Measurements from ENCODE around the gene MVP. TPM values are rescaled to one million over a fixed set of nuclear protein-coding genes. Genes with fewer than 3 reads are reported as not detected.
A peak's percentile ranks its signal among the peaks of the same experiment; 100 is the strongest.

The MVP gene
- total RNA-seq, 1 donor from 2014 or later, result 54.0 TPM

DNA sequence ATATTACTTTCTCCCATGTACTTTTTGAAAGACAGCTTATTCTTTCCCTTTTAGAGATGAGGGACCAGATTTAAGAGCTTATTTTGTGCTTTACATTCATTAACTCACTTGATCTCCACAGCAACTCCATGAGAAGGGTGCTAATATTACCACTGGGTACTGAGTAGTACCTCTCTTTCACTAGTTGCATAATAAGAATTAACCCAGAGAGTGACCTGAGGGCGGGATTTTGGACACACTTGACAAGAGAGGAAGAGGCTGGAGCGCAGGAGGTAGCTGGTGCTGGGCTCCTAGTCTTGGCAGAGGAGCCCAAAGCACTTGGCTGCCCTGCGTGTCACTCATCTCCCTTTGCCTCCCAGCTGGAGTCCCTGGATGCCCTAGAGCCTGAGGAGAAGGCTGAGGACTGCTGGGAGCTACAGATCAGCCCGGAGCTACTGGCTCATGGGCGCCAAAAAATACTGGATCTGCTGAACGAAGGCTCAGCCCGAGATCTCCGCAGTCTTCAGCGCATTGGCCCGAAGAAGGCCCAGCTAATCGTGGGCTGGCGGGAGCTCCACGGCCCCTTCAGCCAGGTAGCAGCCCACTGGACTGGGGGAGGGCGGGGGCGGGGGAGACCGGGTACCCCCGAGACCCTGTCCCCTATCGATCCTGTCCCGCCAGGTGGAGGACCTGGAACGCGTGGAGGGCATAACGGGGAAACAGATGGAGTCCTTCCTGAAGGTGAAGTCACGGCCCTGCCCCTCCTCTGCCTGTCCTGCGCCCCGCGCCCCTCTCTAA lies 15.6 kb upstream of the MVP start:
- DNase-seq, result peak; percentile 40

DNA sequence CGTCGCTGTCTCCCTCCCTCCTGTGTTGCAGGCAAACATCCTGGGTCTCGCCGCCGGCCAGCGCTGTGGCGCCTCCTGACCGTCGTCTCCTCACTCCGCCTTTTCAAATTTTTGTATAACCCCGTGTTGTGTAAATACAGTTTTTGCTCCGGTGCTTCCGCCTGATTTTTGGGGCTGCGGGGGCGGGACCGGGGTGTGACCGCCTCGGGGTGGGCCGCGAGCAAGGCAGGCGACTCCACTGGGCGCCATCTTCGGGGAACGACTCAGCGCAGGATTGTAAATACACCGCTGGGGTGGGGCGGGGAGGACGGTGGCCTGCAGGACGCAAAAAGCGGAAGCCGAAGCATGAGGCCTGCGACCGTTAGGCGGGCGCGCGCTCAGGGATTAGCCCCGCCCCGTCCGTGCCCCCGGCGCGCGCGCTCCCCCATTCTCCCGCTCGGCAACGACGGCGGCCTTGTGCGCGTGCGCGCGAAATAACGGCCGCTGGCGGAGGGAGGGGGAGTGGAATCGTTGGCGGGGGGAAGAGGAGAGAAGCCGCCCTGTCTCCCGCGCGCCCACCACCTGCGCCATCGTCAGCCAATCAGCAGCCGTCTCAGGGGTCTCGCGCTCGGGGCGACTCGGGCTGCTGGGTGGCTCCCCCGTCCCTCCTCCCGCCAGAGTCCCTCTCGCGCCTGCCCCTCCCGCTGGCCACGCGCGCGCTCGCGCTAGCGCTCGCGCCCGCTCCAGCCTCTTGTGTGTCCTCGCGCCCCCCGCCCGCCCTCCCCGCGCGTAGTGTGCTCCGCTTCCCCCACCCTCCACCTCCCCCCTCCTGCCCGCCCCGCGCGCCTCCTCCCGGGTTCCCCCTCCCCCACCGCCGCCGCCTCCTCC lies 14.8 kb upstream of the MVP start:
- DNase-seq, result peak; percentile 99

DNA sequence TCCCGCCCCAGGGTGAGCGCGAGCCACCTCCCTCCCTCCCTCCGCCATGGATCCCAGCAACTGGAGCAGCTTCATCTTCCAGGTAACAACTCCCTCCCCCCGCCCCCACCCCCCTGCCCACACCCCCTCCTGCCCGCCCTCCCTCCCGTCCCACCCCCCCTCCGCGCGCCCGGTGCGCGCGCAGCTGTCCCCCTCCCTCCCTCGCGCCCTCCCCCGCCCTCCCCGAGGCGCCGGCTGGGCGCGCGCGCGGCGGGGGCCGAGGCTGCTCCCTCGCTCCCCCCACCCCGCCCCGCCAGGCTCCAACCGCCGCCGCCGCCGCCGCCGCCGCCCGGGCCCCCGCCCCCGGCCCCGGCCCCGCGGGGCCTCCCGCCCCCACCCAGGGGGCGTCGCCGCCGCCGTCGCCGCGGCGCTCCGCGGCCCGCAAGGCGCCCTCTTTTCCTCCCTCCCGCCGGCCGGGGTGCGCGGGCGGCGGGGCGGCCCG lies 14.1 kb upstream of the MVP start, which contains the start of gene MAZ:
Gene MAZ (plus strand): TSS at position 431 of the 481 bp plus-strand sequence. CDS start 173 bp downstream, outside the sequence.
- DNase-seq, result no peak

DNA sequence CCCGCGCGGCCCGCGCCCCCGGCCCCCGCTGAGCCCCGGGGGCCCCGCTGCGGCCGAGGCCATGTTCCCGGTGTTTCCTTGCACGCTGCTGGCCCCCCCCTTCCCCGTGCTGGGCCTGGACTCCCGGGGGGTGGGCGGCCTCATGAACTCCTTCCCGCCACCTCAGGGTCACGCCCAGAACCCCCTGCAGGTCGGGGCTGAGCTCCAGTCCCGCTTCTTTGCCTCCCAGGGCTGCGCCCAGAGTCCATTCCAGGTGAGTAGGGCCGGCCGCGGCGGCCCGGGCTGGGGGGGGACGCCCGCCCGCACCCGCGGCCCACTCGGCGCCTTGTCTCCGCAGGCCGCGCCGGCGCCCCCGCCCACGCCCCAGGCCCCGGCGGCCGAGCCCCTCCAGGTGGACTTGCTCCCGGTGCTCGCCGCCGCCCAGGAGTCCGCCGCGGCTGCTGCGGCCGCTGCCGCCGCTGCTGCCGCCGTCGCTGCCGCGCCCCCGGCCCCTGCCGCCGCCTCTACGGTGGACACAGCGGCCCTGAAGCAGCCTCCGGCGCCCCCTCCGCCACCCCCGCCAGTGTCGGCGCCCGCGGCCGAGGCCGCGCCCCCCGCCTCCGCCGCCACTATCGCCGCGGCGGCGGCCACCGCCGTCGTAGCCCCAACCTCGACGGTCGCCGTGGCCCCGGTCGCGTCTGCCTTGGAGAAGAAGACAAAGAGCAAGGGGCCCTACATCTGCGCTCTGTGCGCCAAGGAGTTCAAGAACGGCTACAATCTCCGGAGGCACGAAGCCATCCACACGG lies 13.4 kb upstream of the MVP start:
- DNase-seq, result peak; percentile 69

GRCh38 chr16:29807426-29808218 lies 12.6 kb upstream of the MVP start:
- peak; percentile 94 for DNase-seq

DNA sequence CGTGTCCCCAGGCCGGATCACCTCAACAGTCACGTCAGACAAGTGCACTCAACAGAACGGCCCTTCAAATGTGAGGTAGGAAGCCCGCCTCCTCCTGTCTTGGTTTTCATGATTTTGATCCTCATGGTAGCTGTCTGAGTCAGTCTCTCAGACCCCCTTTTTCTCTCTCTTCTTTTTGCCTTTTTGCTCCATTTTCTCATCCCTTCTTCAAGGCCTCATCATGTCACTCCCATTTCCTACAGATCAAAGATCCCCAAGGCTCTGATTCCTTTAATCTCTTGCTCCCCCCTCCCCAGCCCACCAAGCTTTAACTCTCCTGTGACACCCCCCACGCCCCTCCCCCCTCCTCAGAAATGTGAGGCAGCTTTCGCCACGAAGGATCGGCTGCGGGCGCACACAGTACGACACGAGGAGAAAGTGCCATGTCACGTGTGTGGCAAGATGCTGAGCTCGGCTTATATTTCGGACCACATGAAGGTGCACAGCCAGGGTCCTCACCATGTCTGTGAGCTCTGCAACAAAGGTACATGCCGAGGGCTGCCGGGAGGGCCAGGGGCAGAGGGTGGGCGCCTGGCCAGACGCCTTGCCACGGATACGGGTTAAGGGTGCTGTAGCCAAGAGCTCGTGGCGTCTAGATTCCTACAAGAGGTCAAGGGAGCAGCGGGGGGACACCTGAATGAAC lies 11.9 kb upstream of the MVP start:
- no peak for DNase-seq

- DNase-seq, result no peak
Observed at GRCh38 chr16:29809031-29809747, 11.1 kb upstream of the MVP start.

GRCh38 chr16:29809850-29810698 lies 10.2 kb upstream of the MVP start:
- no peak for DNase-seq

GRCh38 chr16:29810699-29811169 lies 9.5 kb upstream of the MVP start:
- DNase-seq, result no peak

- DNase-seq, result peak; percentile 96
Observed at GRCh38 chr16:29811170-29811895, 8.9 kb upstream of the MVP start.

- peak; percentile 91 for DNase-seq
Observed at GRCh38 chr16:29811896-29812665, 8.2 kb upstream of the MVP start, which contains the start of gene PRRT2. Gene PRRT2 (plus strand): TSS chr16:29812193. CDS start chr16:29813055, 862 bp downstream.

DNA sequence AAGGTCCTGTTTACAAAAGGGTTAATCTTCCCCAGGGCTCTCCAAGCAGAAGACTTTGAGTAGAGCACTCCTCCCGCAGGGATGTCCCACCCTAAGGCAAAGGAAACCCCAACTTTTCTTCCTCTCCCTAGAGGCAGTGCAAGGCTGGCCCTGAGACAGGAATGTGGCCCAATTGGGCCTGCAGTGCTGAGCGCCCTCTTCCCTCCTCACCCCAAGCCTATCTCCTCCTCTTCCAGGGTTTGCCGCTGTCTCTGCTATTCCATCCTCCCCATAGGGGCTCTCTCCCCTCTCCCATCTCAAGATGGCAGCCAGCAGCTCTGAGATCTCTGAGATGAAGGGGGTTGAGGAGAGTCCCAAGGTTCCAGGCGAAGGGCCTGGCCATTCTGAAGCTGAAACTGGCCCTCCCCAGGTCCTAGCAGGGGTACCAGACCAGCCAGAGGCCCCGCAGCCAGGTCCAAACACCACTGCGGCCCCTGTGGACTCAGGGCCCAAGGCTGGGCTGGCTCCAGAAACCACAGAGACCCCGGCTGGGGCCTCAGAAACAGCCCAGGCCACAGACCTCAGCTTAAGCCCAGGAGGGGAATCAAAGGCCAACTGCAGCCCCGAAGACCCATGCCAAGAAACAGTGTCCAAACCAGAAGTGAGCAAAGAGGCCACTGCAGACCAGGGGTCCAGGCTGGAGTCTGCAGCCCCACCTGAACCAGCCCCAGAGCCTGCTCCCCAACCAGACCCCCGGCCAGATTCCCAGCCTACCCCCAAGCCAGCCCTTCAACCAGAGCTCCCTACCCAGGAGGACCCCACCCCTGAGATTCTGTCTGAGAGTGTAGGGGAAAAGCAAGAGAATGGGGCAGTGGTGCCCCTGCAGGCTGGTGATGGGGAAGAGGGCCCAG lies 7.3 kb upstream of the MVP start:
- no peak for DNase-seq

DNA sequence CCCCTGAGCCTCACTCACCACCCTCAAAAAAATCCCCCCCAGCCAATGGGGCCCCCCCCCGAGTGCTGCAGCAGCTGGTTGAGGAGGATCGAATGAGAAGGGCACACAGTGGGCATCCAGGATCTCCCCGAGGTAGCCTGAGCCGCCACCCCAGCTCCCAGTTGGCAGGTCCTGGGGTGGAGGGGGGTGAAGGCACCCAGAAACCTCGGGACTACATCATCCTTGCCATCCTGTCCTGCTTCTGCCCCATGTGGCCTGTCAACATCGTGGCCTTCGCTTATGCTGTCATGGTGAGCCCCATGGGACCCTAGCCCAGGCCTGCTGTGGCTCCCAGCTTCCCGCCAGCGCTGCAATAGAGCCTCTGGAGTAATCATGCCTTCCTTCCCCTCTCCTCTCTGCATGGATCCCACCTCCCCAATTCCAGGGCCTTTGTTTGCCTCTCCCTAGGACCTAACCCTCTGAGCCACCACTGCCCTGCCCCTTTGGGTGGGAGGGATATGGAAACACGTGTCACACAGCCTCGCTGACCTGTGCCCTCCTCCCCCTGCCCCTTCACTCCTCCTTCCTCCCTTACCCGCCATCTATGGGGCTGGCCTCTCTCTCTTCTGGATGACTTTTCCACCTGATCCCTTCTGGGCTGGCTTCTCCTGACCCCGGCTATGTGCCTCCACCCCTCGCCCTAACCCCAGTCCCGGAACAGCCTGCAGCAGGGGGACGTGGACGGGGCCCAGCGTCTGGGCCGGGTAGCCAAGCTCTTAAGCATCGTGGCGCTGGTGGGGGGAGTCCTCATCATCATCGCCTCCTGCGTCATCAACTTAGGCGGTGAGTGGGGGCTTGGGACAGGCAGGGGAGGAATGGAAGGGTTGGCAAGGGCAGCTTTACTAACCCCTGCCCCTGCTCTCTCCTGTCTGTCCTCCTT lies 6.4 kb upstream of the MVP start:
- DNase-seq, result no peak

DNA sequence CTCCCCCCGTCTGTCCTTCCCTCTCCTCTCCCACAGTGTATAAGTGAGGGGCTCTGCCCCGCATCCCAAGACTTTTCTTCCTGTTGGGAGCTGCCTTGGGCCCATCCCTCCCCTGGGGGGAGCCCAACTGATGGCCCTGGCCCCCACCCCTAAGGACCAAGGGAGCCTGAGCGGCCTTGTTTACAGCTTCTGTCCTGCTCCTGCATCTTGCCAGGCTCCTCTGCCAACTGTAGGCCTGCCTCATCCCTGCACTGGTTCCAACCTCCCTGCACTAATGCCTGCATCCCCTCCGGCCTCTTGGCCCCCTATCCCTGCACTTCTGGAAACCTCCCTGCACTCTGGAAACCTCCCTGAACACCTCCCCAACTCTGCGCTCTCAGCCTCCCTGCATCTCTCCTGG lies 5.7 kb upstream of the MVP start:
- DNase-seq, result no peak
